GM18517 (cell line): ENCODE results near the gene PPFIA1.
"Not testable (repeated sequence)": the region's sequence is repeated elsewhere in the genome, so short reads cannot be mapped to it uniquely, and the experiment has no call there.

Experiments
- ATAC-seq: cut with Tn5 transposase; IDR thresholded peaks from one replicate; pipeline ENCODE4 v1.9.1; 2021; ENCODE audit warnings: mild to moderate bottlenecking, moderate library complexity; ENCODE audit not compliant: unreplicated experiment

The PPFIA1 gene

GRCh38 chr11:70292863-70293262 is 22.4 kb downstream of the PPFIA1 start:
- no peak for ATAC-seq

- ATAC-seq: not testable (repeated sequence)
These were observed 24.7 kb downstream of the PPFIA1 start for GRCh38 chr11:70295166-70295565.

GRCh38 chr11:70296681-70297080 is 26.2 kb downstream of the PPFIA1 start:
- ATAC-seq: no peak

- no peak for ATAC-seq
These were observed 26.9 kb downstream of the PPFIA1 start for GRCh38 chr11:70297341-70297740.

- ATAC-seq: no peak
These were observed 27.9 kb downstream of the PPFIA1 start for GRCh38 chr11:70298243-70298915.

GRCh38 chr11:70299636-70300035 is 29.1 kb downstream of the PPFIA1 start:
- no peak for ATAC-seq

- ATAC-seq: no peak
These were observed 30.7 kb downstream of the PPFIA1 start for GRCh38 chr11:70301191-70301590.

GRCh38 chr11:70301721-70302418 is 31.4 kb downstream of the PPFIA1 start:
- ATAC-seq: no peak

GRCh38 chr11:70302419-70302752 is 31.9 kb downstream of the PPFIA1 start:
- ATAC-seq: no peak

GRCh38 chr11:70303070-70303469 is 32.6 kb downstream of the PPFIA1 start:
- no peak for ATAC-seq

- no peak for ATAC-seq
These were observed 33.7 kb downstream of the PPFIA1 start for GRCh38 chr11:70304208-70304603.

GRCh38 chr11:70305501-70305900 is 35.0 kb downstream of the PPFIA1 start:
- no peak for ATAC-seq

GRCh38 chr11:70306586-70307033 is 36.1 kb downstream of the PPFIA1 start:
- ATAC-seq: no peak

GRCh38 chr11:70307176-70307575 is 36.7 kb downstream of the PPFIA1 start:
- ATAC-seq: no peak

- no peak for ATAC-seq
These were observed 41.1 kb downstream of the PPFIA1 start for GRCh38 chr11:70311616-70312015.

- ATAC-seq: no peak
These were observed 42.2 kb downstream of the PPFIA1 start for GRCh38 chr11:70312401-70313357.

GRCh38 chr11:70313945-70314344 is 43.5 kb downstream of the PPFIA1 start:
- ATAC-seq: no peak

GRCh38 chr11:70314730-70315129 is 44.2 kb downstream of the PPFIA1 start:
- no peak for ATAC-seq

- no peak for ATAC-seq
These were observed 45.2 kb downstream of the PPFIA1 start for GRCh38 chr11:70315716-70316115.

- no peak for ATAC-seq
These were observed 47.3 kb downstream of the PPFIA1 start for GRCh38 chr11:70317581-70318305.
